HepG2 (cell line): ENCODE data around the gene IRF1. TPM values are rescaled to one million over a fixed set of nuclear protein-coding genes. Genes with fewer than 3 reads are reported as not detected.

Experiments
- DNMT3B ChIP-seq: conservative IDR thresholded peaks from 2 replicates; pipeline ENCODE4 v1.6.1; 2016; ENCODE audit warnings: missing biosample characterization, control low read depth
- DR1 ChIP-seq: sonication (generic); formaldehyde crosslinking; IDR thresholded peaks from 2 replicates; pipeline ENCODE4 v1.8.0; 2021; ENCODE audit warnings: mild to moderate bottlenecking, missing genetic modification reagents, inconsistent platforms
- FOSL1 ChIP-seq: sonication (generic); formaldehyde crosslinking; IDR thresholded peaks from 2 replicates; pipeline ENCODE4 v1.9.0; 2021; ENCODE audit warnings: missing genetic modification reagents, borderline replicate concordance
- GABPA ChIP-seq, 2 experiments: IDR thresholded peaks; 2 replicates each; pipeline ENCODE4 v1.6.1; 2011 to 2016; ENCODE audit warnings: low read depth in 2 of 2, low read length in 1 of 2, missing biosample characterization in 1 of 2, missing genetic modification characterization in 1 of 2
- KMT2A ChIP-seq: sonication (generic); formaldehyde crosslinking; IDR thresholded peaks from 2 replicates; pipeline ENCODE4 v1.4.0; 2020; ENCODE audit warnings: missing genetic modification reagents
- MIER3 ChIP-seq: IDR thresholded peaks from 2 replicates; pipeline ENCODE4 v1.6.1; 2016; ENCODE audit warnings: missing compliant biosample characterization, borderline replicate concordance
- NPAS2 ChIP-seq: sonication (generic); formaldehyde crosslinking; IDR thresholded peaks from 2 replicates; pipeline ENCODE4 v1.8.0; 2022; ENCODE audit warnings: mild to moderate bottlenecking, missing genetic modification reagents, borderline replicate concordance
- SRSF1 ChIP-seq: fragments of 200-400 bp; formaldehyde crosslinking; optimal IDR thresholded peaks from 2 replicates; pipeline ENCODE3; 2017; ENCODE audit warnings: mild to moderate bottlenecking, low read depth, low read length, moderate library complexity
- TAF1 ChIP-seq: sonication (generic); formaldehyde crosslinking; IDR thresholded peaks from 2 replicates; pipeline ENCODE4 v1.4.0; 2020; ENCODE audit warnings: missing genetic modification reagents
- TAF15 ChIP-seq: fragments of 200-400 bp; formaldehyde crosslinking; IDR thresholded peaks from one replicate; pipeline ENCODE4 v1.6.1; 2018; ENCODE audit warnings: mild to moderate bottlenecking, low read depth, low read length; ENCODE audit not compliant: poor library complexity, severe bottlenecking
- TP53 ChIP-seq: sonication (generic); formaldehyde crosslinking; conservative IDR thresholded peaks from 2 replicates; pipeline ENCODE4 v1.4.0; 2020; ENCODE audit warnings: missing genetic modification reagents
- YEATS4 ChIP-seq: sonication (generic); formaldehyde crosslinking; IDR thresholded peaks from 2 replicates; pipeline ENCODE4 v1.4.0; 2020; ENCODE audit warnings: missing genetic modification reagents, borderline replicate concordance
- ZBTB1 ChIP-seq: sonication (generic); formaldehyde crosslinking; IDR thresholded peaks from 2 replicates; pipeline ENCODE4 v1.4.0; 2020; ENCODE audit warnings: missing genetic modification reagents, borderline replicate concordance
- ZBTB7B ChIP-seq: sonication (generic); formaldehyde crosslinking; IDR thresholded peaks from 2 replicates; pipeline ENCODE4 v1.4.0; 2020; ENCODE audit warnings: missing genetic modification reagents
- ZNF136 ChIP-seq: sonication (generic); formaldehyde crosslinking; IDR thresholded peaks from 2 replicates; pipeline ENCODE4 v1.8.1; 2022; ENCODE audit warnings: low read depth, mild to moderate bottlenecking, moderate library complexity, missing genetic modification reagents
- ZNF205 ChIP-seq: IDR thresholded peaks from 2 replicates; pipeline ENCODE4 v1.6.1; 2018; ENCODE audit warnings: missing biosample characterization, missing genetic modification reagents
- ZNF331 ChIP-seq: sonication (generic); formaldehyde crosslinking; IDR thresholded peaks from 2 replicates; pipeline ENCODE4 v1.4.0; 2020; ENCODE audit warnings: missing genetic modification reagents
- ZNF414 ChIP-seq: sonication (generic); formaldehyde crosslinking; IDR thresholded peaks from 2 replicates; pipeline ENCODE4 v1.5.0; 2020; ENCODE audit warnings: missing genetic modification reagents
- ZNF501 ChIP-seq: sonication (generic); formaldehyde crosslinking; IDR thresholded peaks from 2 replicates; pipeline ENCODE4 v1.5.1; 2020; ENCODE audit warnings: mild to moderate bottlenecking, moderate library complexity, missing genetic modification reagents
- ZNF546 ChIP-seq: sonication (generic); formaldehyde crosslinking; conservative IDR thresholded peaks from 2 replicates; pipeline ENCODE4 v1.8.1; 2023; ENCODE audit warnings: mild to moderate bottlenecking, missing genetic modification reagents
- ZNF556 ChIP-seq: sonication (generic); formaldehyde crosslinking; IDR thresholded peaks from 2 replicates; pipeline ENCODE4 v1.4.0; 2020; ENCODE audit warnings: mild to moderate bottlenecking, missing genetic modification reagents, borderline replicate concordance
- ZNF816 ChIP-seq: sonication (generic); formaldehyde crosslinking; IDR thresholded peaks from 2 replicates; pipeline ENCODE4 v1.8.0; 2022; ENCODE audit warnings: missing genetic modification reagents, mild to moderate bottlenecking, borderline replicate concordance
- polyA plus RNA-seq, 8 experiments: library from polyadenylated mRNA; depleted of rRNA in 3 of 8; stranded (reverse) in 7 of 8; unstranded in 1 of 8; fragments of >200 nt; fragmentation: Illumina TruSeq in 4 of 8; extraction: Trizol in 4 of 8; gene quantifications; 2 replicates each; pipeline versions ENCODE4 v1.2.1 to v1.2.3, GENCODE V29; 2011 to 2016; ENCODE audit warnings: low read depth in 4 of 8, missing spikeins in 1 of 8, mixed read lengths in 1 of 8; ENCODE audit not compliant: insufficient read depth in 1 of 8
- total RNA-seq, 5 experiments: library from RNA; depleted of rRNA; stranded (reverse); fragments of >200 nt; fragmentation: Illumina TruSeq; extraction: Trizol; gene quantifications; 2 replicates each; pipeline ENCODE4 v1.2.3, GENCODE V29; 2016; ENCODE audit warnings: low read depth in 1 of 5
- TF ChIP-seq, protein P1 (sequence below): IDR thresholded peaks from 2 replicates; pipeline ENCODE4 v1.4.0; 2020; ENCODE audit warnings: mild to moderate bottlenecking, missing genetic modification reagents

Gene IRF1
- total and polyA plus RNA-seq, 2 of the 13 experiments (the other 11 are each of a cell fraction or from before 2014, with no cell fraction given), result 4.1 to 8.8 TPM

DNA sequence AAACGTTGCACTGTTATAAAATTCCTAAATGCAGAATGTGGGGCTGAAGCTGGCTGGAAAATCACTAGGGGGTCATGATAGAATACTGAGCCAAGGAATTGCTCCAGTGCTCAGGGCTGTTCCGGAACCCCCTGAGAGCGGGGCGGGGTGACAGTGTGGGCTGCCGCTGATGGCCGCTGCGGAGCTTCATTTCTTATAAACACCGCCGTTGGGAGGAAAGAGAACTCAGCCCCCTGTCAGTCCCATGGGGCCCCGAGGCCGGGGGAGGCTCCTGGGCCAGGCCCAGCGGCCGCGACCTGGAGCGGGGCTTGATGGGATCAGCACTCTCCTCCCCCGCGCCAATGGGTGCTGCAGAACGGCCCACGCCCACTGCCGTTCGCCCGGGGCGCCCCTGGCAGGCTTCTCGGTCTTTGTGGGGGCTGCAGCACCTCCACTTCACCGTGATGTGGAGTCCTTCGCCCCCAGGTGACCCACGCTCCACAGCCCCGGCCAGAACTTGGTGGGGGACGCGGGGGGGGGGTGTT lies 5.2 kb upstream of the IRF1 start (continued):
- TF ChIP-seq ZBTB1 (CRISPR knock-in tag) (no peak), DNMT3B (CRISPR knock-in tag) (no peak), TAF1 (0 out of 2 replicates have a peak, but pooled peaks have one; percentile 46), ZBTB7B (CRISPR knock-in tag) (peak; percentile 55), ZNF414 (CRISPR knock-in tag) (0 out of 2 replicates have a peak, but pooled peaks have one; percentile 55), ZNF136 (CRISPR knock-in tag) (no peak), TP53 (CRISPR knock-in tag) (no peak), ZNF546 (CRISPR knock-in tag) (0 out of 2 replicates have a peak, but pooled peaks have one; percentile 33), ZNF205 (peak; percentile 17; the same call in 1 of the 2 replicates), ZNF556 (no peak), DR1 (CRISPR knock-in tag) (0 out of 2 replicates have a peak, but pooled peaks have one; percentile 18), TAF15 (no peak), GABPA (IDR thresholded peaks at IDR 0.05; ENCODE audit: low read depth, low read length) (no peak), GABPA (CRISPR knock-in tag; IDR thresholded peaks at IDR 0.05; ENCODE audit: low read depth) (peak; percentile 23; the same call in 1 of the 2 replicates), FOSL1 (CRISPR knock-in tag) (no peak), NPAS2 (CRISPR knock-in tag) (no peak), MIER3 (no peak), YEATS4 (0 out of 2 replicates have a peak, but pooled peaks have one; percentile 51), ZNF331 (CRISPR knock-in tag) (peak; percentile 16; the same call in 1 of the 2 replicates), ZNF816 (CRISPR knock-in tag) (no peak; the same call in 1 of the 2 replicates), KMT2A (CRISPR knock-in tag) (peak; percentile 66; the same call in 1 of the 2 replicates), ZNF501 (CRISPR knock-in tag) (no peak), SRSF1 (peak; percentile 18)
- TF ChIP-seq, protein P1, sequence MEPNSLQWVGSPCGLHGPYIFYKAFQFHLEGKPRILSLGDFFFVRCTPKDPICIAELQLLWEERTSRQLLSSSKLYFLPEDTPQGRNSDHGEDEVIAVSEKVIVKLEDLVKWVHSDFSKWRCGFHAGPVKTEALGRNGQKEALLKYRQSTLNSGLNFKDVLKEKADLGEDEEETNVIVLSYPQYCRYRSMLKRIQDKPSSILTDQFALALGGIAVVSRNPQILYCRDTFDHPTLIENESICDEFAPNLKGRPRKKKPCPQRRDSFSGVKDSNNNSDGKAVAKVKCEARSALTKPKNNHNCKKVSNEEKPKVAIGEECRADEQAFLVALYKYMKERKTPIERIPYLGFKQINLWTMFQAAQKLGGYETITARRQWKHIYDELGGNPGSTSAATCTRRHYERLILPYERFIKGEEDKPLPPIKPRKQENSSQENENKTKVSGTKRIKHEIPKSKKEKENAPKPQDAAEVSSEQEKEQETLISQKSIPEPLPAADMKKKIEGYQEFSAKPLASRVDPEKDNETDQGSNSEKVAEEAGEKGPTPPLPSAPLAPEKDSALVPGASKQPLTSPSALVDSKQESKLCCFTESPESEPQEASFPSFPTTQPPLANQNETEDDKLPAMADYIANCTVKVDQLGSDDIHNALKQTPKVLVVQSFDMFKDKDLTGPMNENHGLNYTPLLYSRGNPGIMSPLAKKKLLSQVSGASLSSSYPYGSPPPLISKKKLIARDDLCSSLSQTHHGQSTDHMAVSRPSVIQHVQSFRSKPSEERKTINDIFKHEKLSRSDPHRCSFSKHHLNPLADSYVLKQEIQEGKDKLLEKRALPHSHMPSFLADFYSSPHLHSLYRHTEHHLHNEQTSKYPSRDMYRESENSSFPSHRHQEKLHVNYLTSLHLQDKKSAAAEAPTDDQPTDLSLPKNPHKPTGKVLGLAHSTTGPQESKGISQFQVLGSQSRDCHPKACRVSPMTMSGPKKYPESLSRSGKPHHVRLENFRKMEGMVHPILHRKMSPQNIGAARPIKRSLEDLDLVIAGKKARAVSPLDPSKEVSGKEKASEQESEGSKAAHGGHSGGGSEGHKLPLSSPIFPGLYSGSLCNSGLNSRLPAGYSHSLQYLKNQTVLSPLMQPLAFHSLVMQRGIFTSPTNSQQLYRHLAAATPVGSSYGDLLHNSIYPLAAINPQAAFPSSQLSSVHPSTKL (CRISPR knock-in tag), result peak; percentile 62; the same call in 1 of the 2 replicates
